HepG2 (cell line): ENCODE measurements around the gene MFSD6.
"Not testable (repeated sequence)": the region's sequence is repeated elsewhere in the genome, so short reads cannot be mapped to it uniquely, and the experiment has no call there.

ENCODE experiments used
- CEBPB ChIP-seq: IDR thresholded peaks from 2 replicates; pipeline ENCODE4 v1.6.1; 2011; ENCODE audit warnings: low read depth, low read length, improper control_type of control experiment, borderline replicate concordance
- GLI4 ChIP-seq: sonication (generic); formaldehyde crosslinking; IDR thresholded peaks from 2 replicates; pipeline ENCODE4 v1.5.1; 2020; ENCODE audit warnings: missing genetic modification reagents, mild to moderate bottlenecking, moderate library complexity, borderline replicate concordance
- HOXA3 ChIP-seq: sonication (generic); formaldehyde crosslinking; IDR thresholded peaks from 2 replicates; pipeline ENCODE4 v1.5.0; 2020; ENCODE audit warnings: missing genetic modification reagents
- MTF1 ChIP-seq: sonication (generic); formaldehyde crosslinking; IDR thresholded peaks from 2 replicates; pipeline ENCODE4 v1.5.0; 2020; ENCODE audit warnings: missing genetic modification reagents
- NAIF1 ChIP-seq: sonication (generic); formaldehyde crosslinking; IDR thresholded peaks from 2 replicates; pipeline ENCODE4 v1.5.0; 2020; ENCODE audit warnings: mild to moderate bottlenecking, missing genetic modification reagents, borderline replicate concordance
- SMARCE1 ChIP-seq: fragments of 450-650 bp; IDR thresholded peaks from 2 replicates; pipeline ENCODE4 v1.6.1; 2017; ENCODE audit warnings: borderline replicate concordance
- ZMYM2 ChIP-seq: sonication (generic); formaldehyde crosslinking; IDR thresholded peaks from 2 replicates; pipeline ENCODE4 v1.8.0; 2022; ENCODE audit warnings: mild to moderate bottlenecking, missing genetic modification reagents
- ZNF224 ChIP-seq: sonication (generic); formaldehyde crosslinking; IDR thresholded peaks from 2 replicates; pipeline ENCODE4 v1.5.0; 2020; ENCODE audit warnings: mild to moderate bottlenecking, missing genetic modification reagents
- ZNF274 ChIP-seq: sonication (generic); formaldehyde crosslinking; IDR thresholded peaks from 2 replicates; pipeline ENCODE4 v1.5.1; 2020; ENCODE audit warnings: mild to moderate bottlenecking, missing genetic modification reagents
- TF ChIP-seq, protein P1 (sequence below): sonication (generic); formaldehyde crosslinking; IDR thresholded peaks from 2 replicates; pipeline ENCODE4 v1.5.0; 2020; ENCODE audit warnings: mild to moderate bottlenecking, missing genetic modification reagents, moderate library complexity
- TF ChIP-seq, protein P2 (sequence below): sonication (generic); formaldehyde crosslinking; IDR thresholded peaks from 2 replicates; pipeline ENCODE4 v1.5.0; 2020; ENCODE audit warnings: mild to moderate bottlenecking, missing genetic modification reagents

- not testable (repeated sequence) for TF ChIP-seq MTF1 (CRISPR knock-in tag); ZNF224; NAIF1 (CRISPR knock-in tag); GLI4 (CRISPR knock-in tag); ZNF274; HOXA3 (CRISPR knock-in tag); CEBPB; ZMYM2 (CRISPR knock-in tag); SMARCE1
- TF ChIP-seq, protein P1, sequence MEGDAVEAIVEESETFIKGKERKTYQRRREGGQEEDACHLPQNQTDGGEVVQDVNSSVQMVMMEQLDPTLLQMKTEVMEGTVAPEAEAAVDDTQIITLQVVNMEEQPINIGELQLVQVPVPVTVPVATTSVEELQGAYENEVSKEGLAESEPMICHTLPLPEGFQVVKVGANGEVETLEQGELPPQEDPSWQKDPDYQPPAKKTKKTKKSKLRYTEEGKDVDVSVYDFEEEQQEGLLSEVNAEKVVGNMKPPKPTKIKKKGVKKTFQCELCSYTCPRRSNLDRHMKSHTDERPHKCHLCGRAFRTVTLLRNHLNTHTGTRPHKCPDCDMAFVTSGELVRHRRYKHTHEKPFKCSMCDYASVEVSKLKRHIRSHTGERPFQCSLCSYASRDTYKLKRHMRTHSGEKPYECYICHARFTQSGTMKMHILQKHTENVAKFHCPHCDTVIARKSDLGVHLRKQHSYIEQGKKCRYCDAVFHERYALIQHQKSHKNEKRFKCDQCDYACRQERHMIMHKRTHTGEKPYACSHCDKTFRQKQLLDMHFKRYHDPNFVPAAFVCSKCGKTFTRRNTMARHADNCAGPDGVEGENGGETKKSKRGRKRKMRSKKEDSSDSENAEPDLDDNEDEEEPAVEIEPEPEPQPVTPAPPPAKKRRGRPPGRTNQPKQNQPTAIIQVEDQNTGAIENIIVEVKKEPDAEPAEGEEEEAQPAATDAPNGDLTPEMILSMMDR (CRISPR knock-in tag), result not testable (repeated sequence)
- TF ChIP-seq, protein P2, sequence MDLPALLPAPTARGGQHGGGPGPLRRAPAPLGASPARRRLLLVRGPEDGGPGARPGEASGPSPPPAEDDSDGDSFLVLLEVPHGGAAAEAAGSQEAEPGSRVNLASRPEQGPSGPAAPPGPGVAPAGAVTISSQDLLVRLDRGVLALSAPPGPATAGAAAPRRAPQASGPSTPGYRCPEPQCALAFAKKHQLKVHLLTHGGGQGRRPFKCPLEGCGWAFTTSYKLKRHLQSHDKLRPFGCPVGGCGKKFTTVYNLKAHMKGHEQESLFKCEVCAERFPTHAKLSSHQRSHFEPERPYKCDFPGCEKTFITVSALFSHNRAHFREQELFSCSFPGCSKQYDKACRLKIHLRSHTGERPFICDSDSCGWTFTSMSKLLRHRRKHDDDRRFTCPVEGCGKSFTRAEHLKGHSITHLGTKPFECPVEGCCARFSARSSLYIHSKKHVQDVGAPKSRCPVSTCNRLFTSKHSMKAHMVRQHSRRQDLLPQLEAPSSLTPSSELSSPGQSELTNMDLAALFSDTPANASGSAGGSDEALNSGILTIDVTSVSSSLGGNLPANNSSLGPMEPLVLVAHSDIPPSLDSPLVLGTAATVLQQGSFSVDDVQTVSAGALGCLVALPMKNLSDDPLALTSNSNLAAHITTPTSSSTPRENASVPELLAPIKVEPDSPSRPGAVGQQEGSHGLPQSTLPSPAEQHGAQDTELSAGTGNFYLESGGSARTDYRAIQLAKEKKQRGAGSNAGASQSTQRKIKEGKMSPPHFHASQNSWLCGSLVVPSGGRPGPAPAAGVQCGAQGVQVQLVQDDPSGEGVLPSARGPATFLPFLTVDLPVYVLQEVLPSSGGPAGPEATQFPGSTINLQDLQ (CRISPR knock-in tag), result not testable (repeated sequence)
Measured at GRCh38 chr2:190430866-190431265, 22.7 kb downstream of the MFSD6 start.
